K562 (cell line): Measurements from ENCODE around the gene OR51V1. TPM values are rescaled to one million over a fixed set of nuclear protein-coding genes. Genes with fewer than 3 reads are reported as not detected.

Experiments used
- CBFA2T3 ChIP-seq: fragments of 450-650 bp; IDR thresholded peaks from 2 replicates; pipeline ENCODE4 v1.6.1; 2017
- HDAC1 ChIP-seq, 2 experiments: fragments of 450-650 bp; IDR thresholded peaks; 2 replicates each; pipeline ENCODE4 v1.6.1; 2016 to 2017; ENCODE audit warnings: inconsistent platforms in 1 of 2, mild to moderate bottlenecking in 1 of 2, moderate library complexity in 1 of 2
- LCOR ChIP-seq: sonication (generic); formaldehyde crosslinking; IDR thresholded peaks from 2 replicates; pipeline ENCODE4 v1.8.0; 2022; ENCODE audit warnings: mild to moderate bottlenecking, missing genetic modification reagents
- MNT ChIP-seq, 2 experiments: fragments of 450-650 bp; conservative IDR thresholded peaks; 2 replicates each; pipeline ENCODE4 v1.6.1; 2017; ENCODE audit warnings: mild to moderate bottlenecking in 2 of 2, moderate library complexity in 2 of 2
- ZNF592 ChIP-seq: fragments of 450-650 bp; IDR thresholded peaks from 2 replicates; pipeline ENCODE4 v1.6.1; 2017; ENCODE audit warnings: antibody characterized with exemption, mild to moderate bottlenecking
- polyA plus RNA-seq, 8 experiments: library from polyadenylated mRNA; depleted of rRNA in 4 of 8; stranded (reverse) in 5 of 8; unstranded in 3 of 8; fragments of >200 nt; fragmentation: Nextera tagmentation in 2 of 8; fragmentation: Illumina TruSeq in 1 of 8; extraction: Ambion mirVana in 2 of 8; extraction: Trizol in 1 of 8; gene quantifications; 2 replicates each; pipeline versions ENCODE4 v1.2.1 to v1.2.3, GENCODE V29; 2011 to 2014; ENCODE audit warnings: inconsistent platforms in 1 of 8, missing spikeins in 1 of 8
- total RNA-seq, 7 experiments: library from RNA; depleted of rRNA in 6 of 7; stranded (reverse); fragments of >200 nt in 6 of 7; fragmentation: Illumina TruSeq in 2 of 7; extraction: Trizol in 2 of 7; gene quantifications; 2 replicates each; pipeline versions ENCODE4 v1.2.1 to v1.2.3, GENCODE V29; 2011 to 2021; ENCODE audit warnings: low replicate concordance in 1 of 7

Gene OR51V1
- total and polyA plus RNA-seq, 9 of the 15 experiments (the other 6 are each of a cell fraction or from before 2014, with no cell fraction given): not detected

GRCh38 chr11:5160217-5160616 is 40.3 kb downstream of the OR51V1 start (continued):
- TF ChIP-seq MNT (conservative IDR thresholded peaks at IDR 0.05) (0 out of 4 replicates have a peak, but pooled peaks of 1 of the 2 experiments have one; percentile 31), HDAC1 (IDR thresholded peaks at IDR 0.05) (peak in 1 of 2 experiments; percentile 34; a peak in 1 of 4 replicates), ZNF592 (peak; percentile 61), CBFA2T3 (peak; percentile 96), LCOR (0 out of 2 replicates have a peak, but pooled peaks have one; percentile 9)
